Measurements from ENCODE around the gene P2RY14. TPM values are rescaled to one million over a fixed set of nuclear protein-coding genes. Genes with fewer than 3 reads are reported as not detected.

Gene P2RY14
- total RNA-seq, 3 donors from 2014 or later (not counting 1 experiment from before 2014, with no cell fraction given) = 0.25 to 0.93 (median 0.31) TPM

DNA sequence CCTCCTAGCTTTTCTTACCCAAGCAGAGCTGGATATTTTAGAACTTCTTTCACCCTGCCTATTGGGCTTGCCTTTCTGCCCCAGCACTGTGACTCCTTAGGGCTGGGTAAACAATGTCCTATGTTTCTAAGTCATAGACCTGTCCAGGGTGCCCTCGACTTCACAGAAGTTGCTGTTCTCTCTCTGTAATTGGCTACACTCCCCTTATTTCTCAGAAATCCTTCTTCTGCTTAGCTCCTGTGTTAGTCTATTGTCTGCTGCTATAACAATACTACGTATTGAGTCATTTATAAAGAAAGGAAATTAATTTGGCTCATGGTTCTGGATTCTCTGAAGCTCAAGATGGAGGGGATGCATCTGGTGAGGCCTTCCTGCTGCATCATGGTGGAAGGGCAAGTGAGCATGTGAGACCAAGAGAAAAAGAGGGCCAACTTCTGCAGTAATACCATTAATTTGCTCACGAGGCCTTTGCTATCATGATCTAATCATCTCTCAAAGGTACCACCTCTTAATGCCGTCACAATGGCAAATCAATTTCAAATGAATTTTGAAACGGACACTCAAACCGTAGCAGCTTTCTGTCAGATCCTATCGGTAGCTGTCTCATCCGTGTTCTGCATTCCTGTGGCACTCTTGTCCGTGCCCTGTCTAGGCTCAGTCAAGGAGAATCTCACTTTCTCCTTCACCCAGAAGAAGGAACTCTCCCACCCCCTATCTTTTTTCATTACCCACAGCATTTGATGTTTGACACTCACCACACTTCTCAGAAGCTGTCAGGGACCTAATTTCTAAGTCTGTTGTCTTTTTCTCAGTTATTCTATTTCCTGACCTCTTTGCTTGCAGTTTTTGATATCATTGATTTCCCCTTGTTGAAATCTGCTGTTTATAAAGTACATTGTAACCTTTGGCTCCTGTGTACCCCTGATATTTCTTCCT lies 53.0 kb downstream of the P2RY14 start:
- peak overlapping the region; percentile 68 to 74 for H3K27ac Mint-ChIP-seq
- no peaks in the 10 kb centered on the region for H3K36me3 ChIP-seq (ENCODE audit: control insufficient read depth, insufficient read depth, low read length)
- H3K4me1 ChIP-seq (ENCODE audit: control insufficient read depth, insufficient read depth, low read length) = peaks cover 26% of the 10 kb centered on the region
- intact Hi-C loops (cut with micrococcal nuclease) = loop anchor here (5.0 kb wide), 1 partner anchor 612 kb away; no protein-coding TSS in a partner anchor
- no peak for TF ChIP-seq CTCF (IDR thresholded peaks at IDR 0.05)
- H3K36me3 Mint-ChIP-seq = peaks cover 8% of the 10 kb centered on the region
- H3K9me3 Mint-ChIP-seq = peaks cover 0 to 3% of the 10 kb centered on the region in 2 donors
- no peaks in the 10 kb centered on the region for H3K27me3 Mint-ChIP-seq (ENCODE audit: low read depth in 2 of 2)
- peak overlapping the region; percentile 64 for H3K4me3 Mint-ChIP-seq
- H3K9me3 ChIP-seq (ENCODE audit: control insufficient read depth, insufficient read depth, low read length) = no peaks in the 10 kb centered on the region
- ATAC-seq = no peak
- H3K27me3 ChIP-seq (ENCODE audit: control insufficient read depth, insufficient read depth, low read length) = no peaks in the 10 kb centered on the region
- peak overlapping the region; percentile 46 for H3K27ac ChIP-seq (ENCODE audit: low read length)
- WGBS (ENCODE audit: insufficient coverage) = 58% methylated on average over 9 of the region's 9 CpGs
- DNase-seq = peak in 1 of 2 donors; percentile 23
- H3K4me1 Mint-ChIP-seq = peaks cover 39 to 40% of the 10 kb centered on the region in 2 donors
- no peak overlapping the region for H3K4me3 ChIP-seq (ENCODE audit: low read length)

DNA sequence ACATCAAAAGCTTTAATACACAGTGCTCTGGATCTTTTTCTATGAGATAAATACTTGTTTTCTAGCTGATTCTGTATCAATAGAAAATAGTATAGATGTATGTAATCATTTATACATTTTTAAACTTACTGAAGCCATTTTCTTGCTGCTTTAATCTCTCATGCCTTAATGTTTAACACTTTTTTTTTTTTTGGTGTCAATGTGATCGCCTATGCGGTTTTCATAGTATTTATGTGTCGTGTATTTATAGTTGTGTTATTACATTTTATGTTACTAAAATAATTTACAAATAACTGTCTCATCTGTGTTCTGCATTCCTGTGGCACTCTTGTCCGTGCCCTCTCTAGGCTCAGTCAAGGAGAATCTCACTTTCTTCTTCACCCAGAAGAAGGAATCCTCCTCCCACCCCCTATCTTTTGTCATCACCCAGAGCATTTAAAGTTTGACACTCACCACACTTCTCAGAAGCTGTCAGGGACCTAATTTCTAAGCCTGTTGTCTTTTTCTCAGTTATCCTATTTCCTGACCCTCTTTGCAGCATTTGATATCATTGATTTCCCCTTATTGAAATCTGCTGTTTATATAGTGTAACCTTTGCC lies 54.0 kb downstream of the P2RY14 start:
- peak overlapping the region; percentile 37 for H3K27ac ChIP-seq (ENCODE audit: low read length)
- peaks cover 8% of the 10 kb centered on the region for H3K36me3 Mint-ChIP-seq
- H3K9me3 Mint-ChIP-seq = peaks cover 0 to 3% of the 10 kb centered on the region in 2 donors
- no peak overlapping the region for H3K4me3 ChIP-seq (ENCODE audit: low read length)
- TF ChIP-seq CTCF (IDR thresholded peaks at IDR 0.05) = no peak
- H3K4me1 Mint-ChIP-seq = peaks cover 38% of the 10 kb centered on the region in 2 donors
- peak overlapping the region; percentile 68 to 74 for H3K27ac Mint-ChIP-seq
- H3K4me3 Mint-ChIP-seq = peak overlapping the region; percentile 47
- intact Hi-C loops (cut with micrococcal nuclease) = no loop called here
- H3K36me3 ChIP-seq (ENCODE audit: control insufficient read depth, insufficient read depth, low read length) = no peaks in the 10 kb centered on the region
- WGBS (ENCODE audit: insufficient coverage) = 54% methylated on average over 1 of the region's 4 CpGs
- no peaks in the 10 kb centered on the region for H3K27me3 ChIP-seq (ENCODE audit: control insufficient read depth, insufficient read depth, low read length)
- peak in 1 of 2 donors; percentile 12 for DNase-seq
- ATAC-seq = peak; percentile 54 to 61 (median 55)
- peaks cover 26% of the 10 kb centered on the region for H3K4me1 ChIP-seq (ENCODE audit: control insufficient read depth, insufficient read depth, low read length)
- no peaks in the 10 kb centered on the region for H3K9me3 ChIP-seq (ENCODE audit: control insufficient read depth, insufficient read depth, low read length)
- H3K27me3 Mint-ChIP-seq (ENCODE audit: low read depth in 2 of 2) = no peaks in the 10 kb centered on the region

- TF ChIP-seq CTCF (IDR thresholded peaks at IDR 0.05) = no peak
- Mint-ChIP-seq H3K4me3 (no peak overlapping the region), H3K27ac (no peak overlapping the region), H3K36me3 (peaks cover 8% of the 10 kb centered on the region), H3K9me3 (peaks cover 0 to 3% of the 10 kb centered on the region in 2 donors), H3K27me3 (ENCODE audit: low read depth in 2 of 2) (peaks cover 0 to 2% of the 10 kb centered on the region in 2 donors), H3K4me1 (peaks cover under 1 to 5% of the 10 kb centered on the region in 2 donors)
- intact Hi-C loops (cut with micrococcal nuclease) = no loop called here
- 83% methylated on average over 1 of the region's 1 CpG for WGBS (ENCODE audit: insufficient coverage)
- Histone ChIP-seq H3K27ac (ENCODE audit: low read length) (no peak overlapping the region), H3K36me3 (ENCODE audit: control insufficient read depth, insufficient read depth, low read length) (no peaks in the 10 kb centered on the region), H3K27me3 (ENCODE audit: control insufficient read depth, insufficient read depth, low read length) (no peaks in the 10 kb centered on the region), H3K4me1 (ENCODE audit: control insufficient read depth, insufficient read depth, low read length) (no peaks in the 10 kb centered on the region), H3K4me3 (ENCODE audit: low read length) (no peak overlapping the region), H3K9me3 (ENCODE audit: control insufficient read depth, insufficient read depth, low read length) (no peaks in the 10 kb centered on the region)
- no peak for ATAC-seq
- DNase-seq = no peak
These were observed 59.3 kb downstream of the P2RY14 start for GRCh38 chr3:151219056-151219455.
